Right ventricle myocardium superior (tissue), 1 donor: Measurements from ENCODE around the gene OR2C1. TPM values are rescaled to one million over a fixed set of nuclear protein-coding genes. Genes with fewer than 3 reads are reported as not detected.
A peak's percentile ranks its signal among the peaks of the same experiment; 100 is the strongest.

Experiments
- ATAC-seq: fragments of 200-7000 bp; cut with Tn5 transposase; one replicate; pipeline ENCODE4 v1.9.1; 2020; ENCODE audit warnings: mild to moderate bottlenecking; ENCODE audit not compliant: poor library complexity
- DNase-seq: peaks from one replicate; pipeline ENCODE4 v3.0.0-alpha.2; 2020
- intact Hi-C: fragments of 100-400 bp; cut with DNase I; formaldehyde crosslinking; loops from one replicate; pipeline ENCODE4 v1.11.2; 2022
- total RNA-seq: library from RNA; stranded (reverse); fragmentation: NEBNext Ultra II Directional; extraction: Animal tissue kit (Norgen Biotek cat#: 25700); gene quantifications from one replicate; pipeline ENCODE4 v1.2.1, GENCODE V29; 2021
- donor health status: DM: no; HTN: yes; CAD: no; lungs with severe emphysema.

Gene OR2C1
- total RNA-seq, 1 donor from 2014 or later, result not detected

DNA sequence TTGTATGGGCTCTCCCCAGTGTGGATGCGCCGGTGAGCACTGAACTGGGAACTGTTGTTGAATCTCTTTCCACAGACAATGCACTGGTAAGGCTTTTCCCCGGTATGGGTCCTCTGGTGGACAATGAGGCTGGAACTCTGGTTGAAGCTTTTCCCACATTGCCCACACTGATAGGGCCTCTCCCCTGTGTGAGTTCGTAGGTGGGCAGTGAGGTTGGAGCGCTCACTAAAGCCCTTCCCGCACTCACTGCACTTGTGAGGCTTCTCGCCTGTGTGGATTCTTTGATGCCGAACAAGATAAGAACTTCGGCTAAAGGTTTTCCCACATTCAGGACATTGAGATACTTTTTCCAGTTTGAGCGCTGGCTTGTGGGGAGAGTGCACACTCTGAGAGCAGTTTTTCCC, 27.4 kb downstream of the OR2C1 start:
- DNase-seq, result no peak
- no peak for ATAC-seq
- intact Hi-C loops, result loop anchor here (10.0 kb wide), 1 partner anchor 52 kb away; no protein-coding TSS in a partner anchor

DNA sequence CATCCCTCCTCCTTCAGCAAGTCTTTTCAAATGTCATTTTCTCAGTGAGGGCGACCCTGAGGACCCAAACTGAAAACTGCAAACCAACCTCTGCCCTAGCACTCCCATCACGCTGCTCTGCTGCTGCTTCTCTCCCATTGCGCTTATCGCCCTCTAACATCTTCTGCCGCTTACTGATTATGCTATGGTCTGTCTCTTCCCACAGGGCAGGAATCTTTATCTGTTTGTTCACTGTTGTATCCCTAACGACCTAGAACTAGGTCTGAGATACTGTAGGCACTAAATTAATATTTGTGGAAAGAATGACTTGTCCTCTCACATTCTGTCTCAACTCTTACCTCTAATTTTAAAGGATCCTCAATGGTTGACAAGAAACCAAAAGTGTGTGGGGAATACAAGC, 32.6 kb downstream of the OR2C1 start:
- intact Hi-C loops, result loop anchor here (10.0 kb wide), 1 partner anchor 46 kb away; no protein-coding TSS in a partner anchor
- ATAC-seq (no peak), DNase-seq (no peak)

DNA sequence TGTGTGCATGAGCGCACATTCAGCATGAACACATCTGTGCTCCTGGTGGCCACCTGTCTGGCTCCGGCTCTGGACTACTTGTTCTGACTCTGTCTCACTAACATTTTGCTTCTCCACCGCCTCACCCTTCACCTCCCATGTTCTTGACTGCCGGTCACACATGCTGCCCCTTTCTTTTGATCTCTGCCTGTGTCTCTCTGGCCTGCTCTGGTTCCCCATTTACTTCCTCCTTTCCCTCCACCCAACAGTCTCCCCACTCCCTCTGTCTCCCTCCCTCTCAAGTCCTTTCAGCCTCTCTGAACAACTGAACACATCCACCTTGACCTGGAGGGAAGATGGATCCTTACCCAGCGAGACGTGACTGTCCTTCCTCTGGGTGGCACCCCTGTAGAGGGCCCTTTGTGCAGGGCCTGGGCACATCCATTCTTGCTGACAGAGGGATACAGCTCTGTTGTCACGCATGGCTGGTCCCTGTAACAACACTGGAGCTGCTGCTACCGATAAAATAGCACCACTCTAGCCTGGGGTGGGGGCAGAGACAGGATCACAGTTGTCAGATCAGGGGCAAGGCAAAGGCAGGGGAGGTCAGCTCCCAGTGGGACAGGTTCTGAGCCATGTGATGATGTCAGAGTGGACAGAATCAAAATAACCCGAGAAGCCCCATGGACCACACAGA, 34.1 kb downstream of the OR2C1 start:
- DNase-seq, result no peak
- ATAC-seq, result no peak
- intact Hi-C loops, result loop anchor here (10.0 kb wide), 1 partner anchor 45 kb away; no protein-coding TSS in a partner anchor

DNA sequence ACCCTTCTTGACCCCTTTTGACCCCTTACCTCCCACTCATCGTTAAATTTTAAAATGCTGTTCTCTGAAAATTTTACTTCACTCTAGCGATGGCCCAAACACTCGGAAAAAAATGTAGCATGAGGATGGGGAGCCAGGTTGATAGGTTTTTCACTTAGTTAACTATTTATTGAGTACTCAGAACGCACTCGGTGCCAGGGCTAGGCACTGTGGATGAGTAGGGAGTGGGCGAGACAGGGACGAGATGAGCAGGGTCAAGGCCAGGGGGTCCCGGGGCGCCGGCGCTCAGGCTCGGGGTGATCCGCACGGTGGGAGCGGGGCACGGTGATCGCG, 44.7 kb downstream of the OR2C1 start:
- ATAC-seq, result no peak
- no peak for DNase-seq
- intact Hi-C loops, result no loop called here

DNA sequence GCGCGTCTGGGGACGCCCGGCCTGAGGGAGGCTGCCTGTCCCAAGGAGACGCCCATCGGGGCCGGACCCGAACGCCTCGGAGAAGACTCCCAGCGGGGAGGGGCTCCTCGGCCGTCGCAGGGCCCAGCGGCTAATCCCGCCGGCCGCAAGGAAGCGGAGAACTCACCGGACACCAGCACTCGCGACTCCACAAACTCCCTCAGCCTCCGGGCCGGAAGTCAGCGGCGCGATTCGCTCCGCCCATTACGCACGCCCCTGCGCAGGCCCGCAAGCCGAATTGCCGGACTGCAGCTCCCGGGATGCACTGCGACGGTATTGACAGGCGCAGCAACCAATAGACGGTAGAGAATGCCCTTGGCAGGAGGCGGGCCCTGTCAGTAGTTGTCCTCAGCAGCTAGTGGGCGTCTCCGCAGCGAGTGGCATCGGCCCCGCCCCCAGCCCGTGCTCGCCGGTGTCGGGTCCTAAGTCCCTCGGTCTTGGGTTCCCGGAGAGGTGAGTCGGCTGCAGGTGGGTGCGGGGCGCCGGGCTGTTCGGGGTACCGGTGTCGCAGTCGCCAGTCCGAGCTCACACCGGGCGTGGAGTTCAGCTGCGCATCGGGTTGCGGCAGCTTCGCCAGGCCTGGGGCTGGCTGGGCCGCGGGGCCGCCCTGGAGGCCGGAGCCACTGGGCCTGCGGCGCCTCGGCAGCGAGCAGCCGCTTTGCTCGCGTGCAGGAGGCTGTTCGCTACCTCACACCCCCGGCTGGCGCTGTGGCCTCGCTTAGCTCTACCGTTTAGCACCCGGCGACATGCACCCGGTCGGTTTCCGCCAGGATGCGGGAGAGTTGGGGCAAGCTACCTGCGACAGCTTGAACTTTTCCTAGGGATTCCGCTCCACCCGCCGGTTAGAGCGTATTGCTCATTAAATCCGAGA, 45.3 kb downstream of the OR2C1 start, which contains the start of the genes ZNF174 and ZSCAN32:
Gene ZNF174, plus strand, starts transcription at position 437 of the 910 bp plus-strand sequence. CDS start 790 bp downstream, outside the sequence.
Gene ZSCAN32, minus strand, starts transcription at position 226 of the 910 bp plus-strand sequence. CDS start 3,447 bp downstream, outside the sequence.
- ATAC-seq (peak; percentile 100), DNase-seq (peak; percentile 99)
- intact Hi-C loops, result no loop called here

DNA sequence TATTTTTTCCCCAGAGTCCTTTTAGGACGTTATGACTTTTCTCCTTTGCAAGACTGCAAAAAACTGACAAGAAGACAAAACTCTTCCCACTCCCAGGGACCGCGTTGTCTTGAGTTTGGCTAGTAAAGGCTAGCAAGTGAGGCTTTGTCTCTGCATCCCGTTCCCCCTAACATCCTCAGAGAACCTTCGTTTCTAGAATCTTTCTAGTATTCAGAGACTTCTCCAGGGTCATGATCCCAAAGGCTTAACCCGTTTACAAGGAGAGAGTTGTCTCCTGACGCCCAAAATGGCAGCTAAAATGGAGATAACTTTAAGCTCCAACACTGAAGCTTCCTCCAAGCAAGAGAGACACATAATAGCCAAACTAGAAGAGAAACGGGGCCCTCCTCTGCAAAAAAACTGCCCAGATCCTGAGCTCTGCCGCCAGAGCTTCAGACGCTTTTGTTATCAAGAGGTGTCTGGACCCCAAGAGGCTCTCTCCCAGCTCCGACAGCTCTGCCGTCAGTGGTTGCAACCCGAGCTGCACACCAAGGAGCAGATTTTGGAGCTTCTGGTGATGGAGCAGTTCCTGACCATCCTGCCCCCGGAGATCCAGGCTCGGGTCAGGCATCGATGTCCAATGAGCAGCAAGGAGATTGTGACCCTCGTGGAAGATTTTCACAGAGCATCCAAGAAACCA, 46.2 kb downstream of the OR2C1 start:
- DNase-seq (no peak), ATAC-seq (no peak)
- intact Hi-C loops, result no loop called here

Other genes with a start within 250 kb of the OR2C1 start
- gene ZNF205, start 243.3 kb upstream of the OR2C1 start, total RNA-seq, result 6.9 TPM
- 6.1 TPM for gene ZNF213, start 220.9 kb upstream of the OR2C1 start, total RNA-seq
- gene OR1F1, start 167.7 kb upstream of the OR2C1 start, total RNA-seq, result not detected
- 4.1 TPM for gene ZNF200, start 120.7 kb upstream of the OR2C1 start, total RNA-seq
- 0.78 TPM for gene MEFV, start 99.3 kb upstream of the OR2C1 start, total RNA-seq
- 7.9 TPM for gene ZNF263, start 72.4 kb upstream of the OR2C1 start, total RNA-seq
- 9.4 TPM for gene TIGD7, start 50.5 kb upstream of the OR2C1 start, total RNA-seq
- gene ZNF75A, start 50.4 kb upstream of the OR2C1 start, total RNA-seq, result 16.8 TPM
- 5.5 TPM for gene ZSCAN32, start 45.1 kb downstream of the OR2C1 start, total RNA-seq
- gene ZNF174, start 45.3 kb downstream of the OR2C1 start, total RNA-seq, result 11.3 TPM
- gene ZNF597, start 87.6 kb downstream of the OR2C1 start, total RNA-seq, result 1.5 TPM
- gene NAA60, start 87.8 kb downstream of the OR2C1 start, total RNA-seq, result 47.0 TPM
- not detected for gene C16orf90, start 139.6 kb downstream of the OR2C1 start, total RNA-seq
- 17.4 TPM for gene CLUAP1, start 145.1 kb downstream of the OR2C1 start, total RNA-seq
- 0.89 TPM for gene NLRC3, start 221.5 kb downstream of the OR2C1 start, total RNA-seq